Suprapubic skin (tissue), 4 donors: ENCODE results near the gene CD6. TPM values are rescaled to one million over a fixed set of nuclear protein-coding genes. Genes with fewer than 3 reads are reported as not detected.

ENCODE experiments used
- DNase-seq, 2 donors: peaks; one replicate each; pipeline ENCODE4 v3.0.0-alpha.2; 2019; ENCODE audit warnings: low spot score in 2 of 2
- H3K27ac ChIP-seq: fragments of 200-600 bp; sonication (generic); one replicate; pipeline ENCODE4 v1.5.1; 2019
- H3K27me3 ChIP-seq: fragments of 200-600 bp; sonication (generic); one replicate; pipeline ENCODE4 v1.5.1; 2019
- H3K36me3 ChIP-seq: fragments of 200-600 bp; sonication (generic); one replicate; pipeline ENCODE4 v1.5.1; 2019
- H3K4me1 ChIP-seq: fragments of 200-600 bp; sonication (generic); one replicate; pipeline ENCODE4 v1.5.1; 2019
- H3K4me3 ChIP-seq: fragments of 200-600 bp; sonication (generic); one replicate; pipeline ENCODE4 v1.5.1; 2019; ENCODE audit warnings: mild to moderate bottlenecking
- H3K9me3 ChIP-seq: fragments of 200-600 bp; sonication (generic); one replicate; pipeline ENCODE4 v1.5.1; 2019
- EP300 ChIP-seq: sonication (generic); formaldehyde crosslinking; IDR thresholded peaks from one replicate; pipeline ENCODE4 v1.6.1; 2017; ENCODE audit warnings: antibody characterized with exemption
- POLR2A ChIP-seq, 2 donors: fragments of 450-650 bp; IDR thresholded peaks; one replicate each; pipeline ENCODE4 v1.6.1; 2017; ENCODE audit warnings: antibody characterized with exemption in 2 of 2, mild to moderate bottlenecking in 2 of 2, moderate library complexity in 2 of 2
- POLR2AphosphoS5 ChIP-seq, 3 donors: sonication (generic); formaldehyde crosslinking; IDR thresholded peaks; one replicate each; pipeline ENCODE4 v1.6.1; 2017; ENCODE audit warnings: antibody characterized with exemption in 3 of 3
- WGBS: methylation state at CpG from one replicate; pipeline ENCODE4 v1.1.5; 2018; 5-methylcytosine and 5-hydroxymethylcytosine counted together
- total RNA-seq, 4 donors: library from RNA; depleted of rRNA; stranded (reverse); fragments of >200 nt; gene quantifications; one replicate each; pipeline ENCODE4 v1.1.0, GENCODE V29; 2016
- TF ChIP-seq, protein P1 (sequence below), 2 donors: fragments of 200-600 bp in 1 of 2; fragments of 450-650 bp in 1 of 2; sonication (generic) in 1 of 2; IDR thresholded peaks; one replicate each; pipeline ENCODE4 v1.5.1; 2016 to 2019; ENCODE audit warnings: antibody characterized with exemption in 2 of 2, mild to moderate bottlenecking in 1 of 2, moderate library complexity in 1 of 2

Gene CD6
- total RNA-seq, 4 donors from 2014 or later: 0.15 to 1.7 (median 1.2) TPM

DNA sequence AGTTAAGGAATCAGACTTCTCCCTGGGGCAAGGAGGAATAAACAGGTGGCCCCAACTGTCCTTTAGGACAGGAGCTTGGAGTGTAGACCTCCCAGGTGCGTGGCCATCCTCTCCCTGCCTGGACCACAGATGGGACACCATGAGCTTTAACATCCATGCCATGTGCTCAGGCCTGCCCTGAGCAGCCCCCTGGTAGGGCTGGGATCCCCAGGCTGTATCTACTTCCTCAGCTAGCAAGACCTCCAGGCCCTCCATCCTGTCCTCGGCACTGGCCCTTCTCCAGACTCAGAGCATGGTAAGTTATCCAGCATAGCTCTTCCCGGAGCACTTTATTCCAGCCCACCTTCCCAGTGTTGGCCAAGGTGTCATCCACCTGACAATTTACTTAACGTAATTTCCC is 5.7 kb downstream of the CD6 start:
- peak in 1 of 2 donors; percentile 31 for DNase-seq
- no peaks in the 10 kb centered on the region for H3K9me3 ChIP-seq
- H3K4me3 ChIP-seq: no peak overlapping the region
- TF ChIP-seq, protein P1, sequence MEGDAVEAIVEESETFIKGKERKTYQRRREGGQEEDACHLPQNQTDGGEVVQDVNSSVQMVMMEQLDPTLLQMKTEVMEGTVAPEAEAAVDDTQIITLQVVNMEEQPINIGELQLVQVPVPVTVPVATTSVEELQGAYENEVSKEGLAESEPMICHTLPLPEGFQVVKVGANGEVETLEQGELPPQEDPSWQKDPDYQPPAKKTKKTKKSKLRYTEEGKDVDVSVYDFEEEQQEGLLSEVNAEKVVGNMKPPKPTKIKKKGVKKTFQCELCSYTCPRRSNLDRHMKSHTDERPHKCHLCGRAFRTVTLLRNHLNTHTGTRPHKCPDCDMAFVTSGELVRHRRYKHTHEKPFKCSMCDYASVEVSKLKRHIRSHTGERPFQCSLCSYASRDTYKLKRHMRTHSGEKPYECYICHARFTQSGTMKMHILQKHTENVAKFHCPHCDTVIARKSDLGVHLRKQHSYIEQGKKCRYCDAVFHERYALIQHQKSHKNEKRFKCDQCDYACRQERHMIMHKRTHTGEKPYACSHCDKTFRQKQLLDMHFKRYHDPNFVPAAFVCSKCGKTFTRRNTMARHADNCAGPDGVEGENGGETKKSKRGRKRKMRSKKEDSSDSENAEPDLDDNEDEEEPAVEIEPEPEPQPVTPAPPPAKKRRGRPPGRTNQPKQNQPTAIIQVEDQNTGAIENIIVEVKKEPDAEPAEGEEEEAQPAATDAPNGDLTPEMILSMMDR (IDR thresholded peaks at IDR 0.05): no peak
- TF ChIP-seq POLR2AphosphoS5 (IDR thresholded peaks at IDR 0.05): no peak
- no peak for TF ChIP-seq POLR2A (IDR thresholded peaks at IDR 0.05)
- TF ChIP-seq EP300: no peak
- no peak overlapping the region for H3K27ac ChIP-seq
- whole genome bisulfite sequencing: 80% methylated on average over 4 of the region's 4 CpGs
- H3K4me1 ChIP-seq: no peaks in the 10 kb centered on the region
- no peaks in the 10 kb centered on the region for H3K27me3 ChIP-seq
- no peaks in the 10 kb centered on the region for H3K36me3 ChIP-seq

DNA sequence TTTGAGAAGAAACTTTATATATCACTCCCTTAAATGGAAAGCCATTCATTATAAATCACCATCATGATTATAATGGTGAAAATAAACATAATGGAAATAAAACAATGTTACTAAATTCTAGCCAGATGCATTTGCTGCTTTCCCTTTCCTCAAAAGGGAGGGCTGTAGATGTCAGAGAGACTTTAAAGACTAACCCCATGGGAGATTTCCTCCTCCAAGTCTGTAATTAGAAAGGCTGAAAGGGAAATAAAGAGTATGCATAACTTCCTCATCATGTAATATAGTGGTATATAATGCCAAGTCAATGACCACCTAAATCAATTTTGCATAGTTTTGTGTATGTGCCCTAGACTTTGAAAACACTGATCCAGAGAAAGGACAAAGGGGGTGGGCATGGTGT is 6.4 kb downstream of the CD6 start:
- no peaks in the 10 kb centered on the region for H3K36me3 ChIP-seq
- H3K4me3 ChIP-seq: no peak overlapping the region
- no peaks in the 10 kb centered on the region for H3K9me3 ChIP-seq
- DNase-seq: no peak
- no peak overlapping the region for H3K27ac ChIP-seq
- no peaks in the 10 kb centered on the region for H3K4me1 ChIP-seq
- H3K27me3 ChIP-seq: no peaks in the 10 kb centered on the region
- TF ChIP-seq POLR2AphosphoS5 (IDR thresholded peaks at IDR 0.05): no peak
- no peak for TF ChIP-seq EP300
- TF ChIP-seq, protein P1 (IDR thresholded peaks at IDR 0.05): no peak
- TF ChIP-seq POLR2A (IDR thresholded peaks at IDR 0.05): no peak

GRCh38 chr11:60978546-60979380 is 7.3 kb downstream of the CD6 start:
- no peak overlapping the region for H3K27ac ChIP-seq
- TF ChIP-seq EP300 (no peak), POLR2AphosphoS5 (IDR thresholded peaks at IDR 0.05) (no peak), POLR2A (IDR thresholded peaks at IDR 0.05) (no peak)
- TF ChIP-seq, protein P1 (IDR thresholded peaks at IDR 0.05): no peak
- 61% methylated on average over 9 of the region's 10 CpGs for WGBS
- no peaks in the 10 kb centered on the region for H3K9me3 ChIP-seq
- no peaks in the 10 kb centered on the region for H3K4me1 ChIP-seq
- H3K27me3 ChIP-seq: no peaks in the 10 kb centered on the region
- H3K36me3 ChIP-seq: no peaks in the 10 kb centered on the region
- H3K4me3 ChIP-seq: no peak overlapping the region
- DNase-seq: peak in 1 of 2 donors; percentile 28

DNA sequence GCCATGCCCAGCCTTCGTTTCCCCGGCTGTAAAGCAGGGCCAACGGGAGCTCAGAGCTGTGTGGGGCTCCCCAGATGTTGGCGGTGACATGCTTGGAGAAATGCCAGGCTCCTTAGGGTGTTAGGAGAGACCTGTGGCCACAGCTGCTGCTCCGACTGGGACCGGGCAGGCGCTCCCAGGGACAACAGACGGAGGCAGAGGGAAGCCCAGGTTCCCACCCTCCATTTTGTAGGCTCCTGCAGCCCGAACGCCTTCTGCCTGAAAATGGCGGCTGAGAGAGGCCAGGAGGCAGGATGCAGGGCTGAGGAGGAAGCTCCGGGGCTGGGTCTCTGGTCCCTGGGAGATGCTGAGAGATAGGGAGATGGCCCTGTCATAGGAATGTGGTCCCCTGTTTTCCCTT is 10.0 kb downstream of the CD6 start:
- Histone ChIP-seq H3K27ac (no peak overlapping the region), H3K4me3 (no peak overlapping the region), H3K27me3 (no peaks in the 10 kb centered on the region), H3K36me3 (no peaks in the 10 kb centered on the region), H3K4me1 (no peaks in the 10 kb centered on the region), H3K9me3 (no peaks in the 10 kb centered on the region)
- DNase-seq: peak in 1 of 2 donors; percentile 52
- 90% methylated on average over 9 of the region's 12 CpGs for WGBS
- TF ChIP-seq POLR2AphosphoS5 (IDR thresholded peaks at IDR 0.05): no peak
- no peak for TF ChIP-seq POLR2A (IDR thresholded peaks at IDR 0.05)
- TF ChIP-seq, protein P1 (IDR thresholded peaks at IDR 0.05): no peak
- no peak for TF ChIP-seq EP300

GRCh38 chr11:60982184-60982583 is 10.7 kb downstream of the CD6 start:
- Histone ChIP-seq H3K4me3 (no peak overlapping the region), H3K36me3 (no peaks in the 10 kb centered on the region), H3K27ac (no peak overlapping the region), H3K4me1 (no peaks in the 10 kb centered on the region), H3K9me3 (no peaks in the 10 kb centered on the region), H3K27me3 (peaks cover 3% of the 10 kb centered on the region)
- 90% methylated on average over 8 of the region's 8 CpGs for WGBS
- peak in 1 of 2 donors; percentile 35 for DNase-seq
- TF ChIP-seq POLR2A (IDR thresholded peaks at IDR 0.05) (no peak), EP300 (no peak), POLR2AphosphoS5 (IDR thresholded peaks at IDR 0.05) (no peak)
- TF ChIP-seq, protein P1 (IDR thresholded peaks at IDR 0.05): no peak
